ENCODE measurements around the gene AMZ1. TPM values are rescaled to one million over a fixed set of nuclear protein-coding genes. Genes with fewer than 3 reads are reported as not detected.

AMZ1 gene
- total RNA-seq, 1 experiment from 2014 or later, result 0.74 TPM

- H4K8ac ChIP-seq (replicated peaks; ENCODE audit: insufficient read length, low read depth, low read length), result no peak overlapping the region
- no peak overlapping the region for H2BK120ac ChIP-seq (ENCODE audit: low read depth, low read length, poor library complexity, severe bottlenecking)
- H2AK5ac ChIP-seq (ENCODE audit: insufficient read length, low read length), result no peak overlapping the region
- no peak overlapping the region for H3K14ac ChIP-seq (ENCODE audit: insufficient read depth, low read length)
- H3K79me1 ChIP-seq (ENCODE audit: insufficient read depth, low read depth, low read length, poor library complexity, severe bottlenecking), result no peaks in the 10 kb centered on the region
- WGBS (ENCODE audit: extremely low coverage, insufficient read length, low lambda C conversion rate), result no CpG with 5 or more reads among the region's 40 CpGs
- no peak overlapping the region for H3K27ac ChIP-seq (ENCODE audit: insufficient read length, low read depth, low read length)
- H3K4me1 ChIP-seq (ENCODE audit: insufficient read depth, low read length), result no peaks in the 10 kb centered on the region
- no peaks in the 10 kb centered on the region for H3K9me3 Mint-ChIP-seq
- H3K27me3 Mint-ChIP-seq (ENCODE audit: low read depth), result peaks cover 2% of the 10 kb centered on the region
- H3T11ph ChIP-seq (ENCODE audit: low read length), result no peak overlapping the region
- no peak overlapping the region for H2BK12ac ChIP-seq (ENCODE audit: insufficient read length, low read depth, low read length)
- no peak overlapping the region for H4K91ac ChIP-seq (ENCODE audit: insufficient read length, low read depth, low read length)
- peaks cover 4 to 5% of the 10 kb centered on the region in 2 experiments for H3K4me1 Mint-ChIP-seq
- no peak overlapping the region for H2BK5ac ChIP-seq (ENCODE audit: insufficient read length, low read length)
- peak overlapping the region in 2 of 3 experiments; percentile 20 to 78; a peak in 1 of 7 replicates for H3K27ac Mint-ChIP-seq
- H3K23me2 ChIP-seq (ENCODE audit: insufficient read length, low read depth, low read length, poor library complexity, severe bottlenecking), result no peaks in the 10 kb centered on the region
- no peak overlapping the region for H3K56ac ChIP-seq (ENCODE audit: insufficient read length, low read depth, low read length)
- no peak for DNase-seq
- no peaks in the 10 kb centered on the region for H4K20me1 ChIP-seq (ENCODE audit: control insufficient read depth, insufficient read depth, insufficient read length)
- H2BK15ac ChIP-seq (ENCODE audit: low read depth, low read length), result no peak overlapping the region
- no peak overlapping the region for H2BK20ac ChIP-seq (ENCODE audit: low read depth, low read length, poor library complexity, severe bottlenecking)
- H3K9ac ChIP-seq (ENCODE audit: extremely low read depth, insufficient read length, low read length), result no peak overlapping the region
- H3K27me3 ChIP-seq (ENCODE audit: insufficient read depth, low read length), result no peaks in the 10 kb centered on the region
- no peaks in the 10 kb centered on the region for H3K9me3 ChIP-seq (ENCODE audit: control insufficient read depth, low read depth, low read length)
- H3K18ac ChIP-seq (ENCODE audit: insufficient read length, low read depth, low read length), result no peak overlapping the region
- no peak overlapping the region for H4K5ac ChIP-seq (ENCODE audit: insufficient read length, low read depth, low read length)
- no peak overlapping the region for H3K4me2 ChIP-seq (ENCODE audit: insufficient read depth, insufficient read length, low read length)
- H3K36me3 Mint-ChIP-seq (ENCODE audit: insufficient read depth in 1 of 3, low read depth in 3 of 3), result peaks cover 0 to 1% (median 0%) of the 10 kb centered on the region in 3 experiments; a peak in 2 of 7 replicates
- H2AFZ ChIP-seq (ENCODE audit: low read length), result no peak overlapping the region
- no peak overlapping the region for H3K23ac ChIP-seq (ENCODE audit: insufficient read length, low read depth, low read length)
- no peak overlapping the region for H3K4ac ChIP-seq (ENCODE audit: low read depth, low read length)
- TF ChIP-seq CTCF (conservative IDR thresholded peaks at IDR 0.05), result no peak
- no peak overlapping the region for H3K4me3 Mint-ChIP-seq
- H3K79me2 ChIP-seq (ENCODE audit: insufficient read depth, low read length), result no peaks in the 10 kb centered on the region
These were observed 12.3 kb downstream of the AMZ1 start for GRCh38 chr7:2700141-2700850.

Data from H9 (cell line).